Activated naive CD8-positive, alpha-beta T cell treated with anti-CD3 and anti-CD28 coated beads, Interleukin-2, amount 10 ng/mL, durations not matched to agents 7 days and 5 days (primary cell): ENCODE measurements around the gene ACSL6. TPM values are rescaled to one million over a fixed set of nuclear protein-coding genes. Genes with fewer than 3 reads are reported as not detected.

Experiments used
- ATAC-seq: fragments of 150-1000 bp; cut with Tn5 transposase; one replicate; pipeline ENCODE4 v1.10.0; 2021; ENCODE audit warnings: low read depth, moderate library complexity
- POLR2A ChIA-PET: fragments of 350-600 bp; sonication (Branson Sonifier 250); formaldehyde crosslinking; loops from one replicate; lab custom pipeline; 2021; ENCODE audit warnings: antibody characterized with exemption; lab: Charles Lee
- DNase-seq: peaks from one replicate; pipeline ENCODE4 v3.0.0; 2021
- H3K27ac Mint-ChIP-seq: one replicate; pipeline ENCODE4 v1.8.0; 2022; ENCODE audit warnings: mild to moderate bottlenecking, mixed read lengths
- H3K27me3 Mint-ChIP-seq: one replicate; pipeline ENCODE4 v1.8.0; 2022; ENCODE audit warnings: mild to moderate bottlenecking, moderate library complexity, mixed read lengths
- H3K36me3 Mint-ChIP-seq: one replicate; pipeline ENCODE4 v1.8.0; 2021; ENCODE audit warnings: mild to moderate bottlenecking, mixed read lengths
- H3K4me1 Mint-ChIP-seq: one replicate; pipeline ENCODE4 v1.8.0; 2021; ENCODE audit warnings: mixed read lengths
- H3K4me3 Mint-ChIP-seq: one replicate; pipeline ENCODE4 v1.8.0; 2022; ENCODE audit warnings: mild to moderate bottlenecking, moderate library complexity, mixed read lengths
- H3K9me3 Mint-ChIP-seq: one replicate; pipeline ENCODE4 v1.8.0; 2021; ENCODE audit warnings: mixed read lengths
- total RNA-seq, 2 experiments: library from RNA; stranded (reverse); gene quantifications; one replicate each; pipeline ENCODE4 v1.2.3, GENCODE V29; 2021

Gene ACSL6
- 10 to 100 TPM; 31.5 to 34.6 TPM for total RNA-seq

- H3K27me3 Mint-ChIP-seq: peaks cover 58% of the 10 kb centered on the region
- H3K27ac Mint-ChIP-seq: no peak within 1 kb of the TSS
These were observed at the start of gene ACSL6 for GRCh38 chr5:132011622-132012343. Gene ACSL6, minus strand, starts transcription at chr5:132011658. Its CDS starts 105 bp downstream, at chr5:132011553.

DNA sequence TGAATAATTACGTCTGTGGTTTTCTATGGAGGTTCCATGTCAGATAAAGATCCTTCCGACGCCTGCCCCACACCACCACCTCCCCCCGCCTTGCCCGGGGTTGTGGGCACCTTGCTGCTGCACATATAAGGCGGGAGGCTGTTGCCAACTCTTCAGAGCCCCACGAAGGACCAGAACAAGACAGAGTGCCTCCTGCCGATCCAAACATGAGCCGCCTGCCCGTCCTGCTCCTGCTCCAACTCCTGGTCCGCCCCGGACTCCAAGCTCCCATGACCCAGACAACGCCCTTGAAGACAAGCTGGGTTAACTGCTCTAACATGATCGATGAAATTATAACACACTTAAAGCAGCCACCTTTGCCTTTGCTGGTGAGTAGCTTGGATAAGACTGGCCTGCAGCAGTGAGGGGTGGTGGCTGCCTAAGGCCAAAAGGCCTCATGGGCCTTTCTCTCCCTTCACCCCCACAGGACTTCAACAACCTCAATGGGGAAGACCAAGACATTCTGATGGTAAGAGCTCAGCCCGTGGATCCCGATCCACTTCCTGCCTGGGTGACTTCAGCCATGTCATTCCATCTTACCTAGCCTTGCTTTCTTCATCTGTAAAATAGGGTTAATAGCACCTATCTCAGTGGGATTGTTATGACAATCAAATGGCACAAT lies 49.2 kb upstream of the ACSL6 start, which contains the start of gene IL3:
Gene IL3 (plus strand): TSS at position 155 of the 661 bp plus-strand sequence. CDS start 52 bp downstream, at position 207.
- peak within 1 kb of the TSS; percentile 7 for H3K27ac Mint-ChIP-seq
- peak; percentile 26 for DNase-seq
- H3K27me3 Mint-ChIP-seq: peaks cover 3% of the 10 kb centered on the region
- H3K36me3 Mint-ChIP-seq: no peaks in the 10 kb centered on the region
- ATAC-seq: no peak
- POLR2A ChIA-PET: interaction anchor here (1.0 kb wide), 1 partner anchor 51 kb away, joined by 3 read pairs; no protein-coding TSS in a partner anchor
- H3K4me1 Mint-ChIP-seq: peaks cover 57% of the 10 kb centered on the region
- no peak within 1 kb of the TSS for H3K4me3 Mint-ChIP-seq
- no peaks in the 10 kb centered on the region for H3K9me3 Mint-ChIP-seq

More at GRCh38 chr5:132011622-132012343, at the start of gene ACSL6:
- Mint-ChIP-seq H3K36me3 (no peaks in the 10 kb centered on the region), H3K9me3 (no peaks in the 10 kb centered on the region), H3K4me3 (peak within 1 kb of the TSS; percentile 74), H3K4me1 (peaks cover 38% of the 10 kb centered on the region)
- POLR2A ChIA-PET: interaction anchor here (0.6 to 0.9 kb wide), 2 partner anchors 8 to 16 kb away, joined by 3 to 4 read pairs; no protein-coding TSS in a partner anchor
- peak; percentile 67 for DNase-seq
- peak; percentile 64 for ATAC-seq

- Mint-ChIP-seq H3K27me3 (peaks cover 3% of the 10 kb centered on the region), H3K36me3 (no peaks in the 10 kb centered on the region), H3K9me3 (no peaks in the 10 kb centered on the region), H3K27ac (peak overlapping the region; percentile 7), H3K4me1 (peaks cover 60% of the 10 kb centered on the region), H3K4me3 (no peak overlapping the region)
- no peak for ATAC-seq
- peak; percentile 30 for DNase-seq
- POLR2A ChIA-PET: interaction anchor here (1.0 kb wide), 1 partner anchor 50 kb away, joined by 3 read pairs; no protein-coding TSS in a partner anchor
These were observed 48.4 kb upstream of the ACSL6 start for GRCh38 chr5:132059696-132060500.

DNA sequence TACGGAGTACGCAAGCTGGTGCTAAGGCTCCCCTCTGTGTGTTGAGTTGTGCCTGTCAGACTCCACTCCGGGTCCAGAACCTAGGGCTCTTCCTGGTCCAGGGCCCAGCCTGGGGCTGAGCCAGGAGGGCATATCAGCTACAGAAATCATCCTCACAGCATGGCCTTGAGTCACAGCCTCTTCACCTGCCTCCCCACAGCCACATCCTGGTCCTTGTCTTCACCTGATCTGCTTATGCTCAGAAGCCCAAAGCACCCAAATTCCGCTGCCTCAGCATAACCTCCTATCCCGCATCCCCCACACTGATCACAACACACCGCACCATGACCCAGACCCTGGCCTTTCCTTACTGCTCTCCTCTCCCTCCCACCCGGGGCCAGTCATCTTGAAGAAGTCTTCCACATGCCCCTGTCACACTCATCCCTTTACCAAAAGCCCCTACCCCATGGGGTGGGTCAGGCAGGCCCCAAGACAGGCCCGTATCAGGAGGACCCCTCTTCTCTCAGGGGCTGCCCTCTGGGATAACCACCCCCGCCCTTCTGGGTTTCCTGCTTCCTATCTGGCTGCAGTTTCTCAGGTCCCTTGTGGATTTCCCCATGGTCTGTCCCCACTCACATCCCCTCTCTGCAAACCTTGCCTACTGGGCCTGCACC lies 47.7 kb upstream of the ACSL6 start:
- Mint-ChIP-seq H3K36me3 (no peaks in the 10 kb centered on the region), H3K4me1 (peaks cover 63% of the 10 kb centered on the region), H3K27me3 (peaks cover 3% of the 10 kb centered on the region), H3K9me3 (no peaks in the 10 kb centered on the region), H3K4me3 (peak overlapping the region; percentile 31), H3K27ac (peak overlapping the region; percentile 56)
- POLR2A ChIA-PET: interaction anchor here (0.9 to 2.8 kb wide), 5 partner anchors 36 to 58 kb away, joined by 3 to 7 read pairs (median 3); no protein-coding TSS in a partner anchor
- DNase-seq (peak; percentile 46), ATAC-seq (peak; percentile 62)

DNA sequence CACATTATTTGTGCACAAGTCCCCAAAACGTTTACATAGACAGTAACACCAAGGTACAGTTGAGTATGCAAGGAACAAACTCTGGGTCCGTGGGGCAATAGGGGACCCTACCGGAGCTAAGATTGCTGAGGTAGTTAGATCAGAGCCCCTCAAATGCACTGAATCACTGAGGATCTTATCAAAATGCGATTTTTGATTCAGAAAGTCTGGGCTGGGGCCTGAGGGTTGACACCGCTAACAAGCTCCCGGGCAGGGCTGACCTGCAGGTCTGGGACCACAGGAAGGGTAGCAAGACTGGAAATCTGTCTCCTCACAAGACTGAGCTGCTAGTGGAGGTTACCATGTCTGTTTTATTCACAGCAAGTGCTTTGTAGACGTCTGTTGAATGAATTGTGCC lies 47.2 kb upstream of the ACSL6 start:
- Mint-ChIP-seq H3K9me3 (no peaks in the 10 kb centered on the region), H3K4me1 (peaks cover 63% of the 10 kb centered on the region), H3K4me3 (no peak overlapping the region), H3K27ac (peak overlapping the region; percentile 56), H3K36me3 (no peaks in the 10 kb centered on the region), H3K27me3 (peaks cover 3% of the 10 kb centered on the region)
- POLR2A ChIA-PET: interaction anchor here (0.9 to 2.8 kb wide), 6 partner anchors 35 to 262 kb away, joined by 3 to 7 read pairs (median 3); partner anchors contain the start of gene FNIP1
- DNase-seq: no peak
- ATAC-seq: no peak

DNA sequence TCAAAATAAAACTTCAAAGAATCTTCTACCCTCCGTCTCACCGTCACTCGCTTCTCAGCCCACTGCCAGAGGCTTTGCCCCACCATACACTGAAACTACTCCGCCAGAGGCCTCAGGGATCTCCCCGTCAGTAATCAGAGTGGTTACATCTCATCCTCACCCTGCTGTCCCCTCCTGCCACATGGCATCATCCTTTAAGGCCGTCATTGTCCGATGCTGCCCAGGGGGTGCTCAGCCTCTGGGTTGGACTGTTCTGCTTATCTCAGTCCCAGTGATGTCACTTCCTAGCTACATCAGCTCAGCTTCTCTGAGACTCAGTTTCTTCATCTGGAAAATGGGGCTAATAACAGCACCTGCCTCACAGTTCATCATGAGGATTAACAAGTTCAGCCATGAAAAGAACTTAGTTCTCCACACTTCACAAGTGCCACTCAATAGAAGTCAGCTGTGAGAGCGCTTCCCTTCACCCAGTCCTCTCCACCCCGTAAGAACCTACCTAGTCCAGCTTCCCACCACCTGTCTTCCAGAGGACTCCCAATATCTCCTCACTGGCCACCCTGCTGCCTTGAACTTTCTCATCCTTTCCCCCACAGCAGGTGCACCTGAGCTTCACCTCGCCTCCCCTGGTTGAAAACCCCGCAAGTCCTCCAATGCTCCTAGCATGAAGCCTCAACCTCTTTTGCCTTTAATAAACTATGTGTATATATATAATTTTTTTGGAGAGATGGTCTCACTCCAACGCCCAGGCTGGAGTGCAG lies 46.2 kb upstream of the ACSL6 start:
- Mint-ChIP-seq H3K4me1 (peaks cover 55% of the 10 kb centered on the region), H3K27me3 (peaks cover 7% of the 10 kb centered on the region), H3K9me3 (no peaks in the 10 kb centered on the region), H3K36me3 (no peaks in the 10 kb centered on the region), H3K4me3 (no peak overlapping the region), H3K27ac (no peak overlapping the region)
- DNase-seq (peak; percentile 14), ATAC-seq (no peak)
- POLR2A ChIA-PET: interaction anchor here (0.9 to 2.8 kb wide), 3 partner anchors 38 to 261 kb away, joined by 3 to 7 read pairs (median 3); partner anchors contain the start of gene FNIP1

DNA sequence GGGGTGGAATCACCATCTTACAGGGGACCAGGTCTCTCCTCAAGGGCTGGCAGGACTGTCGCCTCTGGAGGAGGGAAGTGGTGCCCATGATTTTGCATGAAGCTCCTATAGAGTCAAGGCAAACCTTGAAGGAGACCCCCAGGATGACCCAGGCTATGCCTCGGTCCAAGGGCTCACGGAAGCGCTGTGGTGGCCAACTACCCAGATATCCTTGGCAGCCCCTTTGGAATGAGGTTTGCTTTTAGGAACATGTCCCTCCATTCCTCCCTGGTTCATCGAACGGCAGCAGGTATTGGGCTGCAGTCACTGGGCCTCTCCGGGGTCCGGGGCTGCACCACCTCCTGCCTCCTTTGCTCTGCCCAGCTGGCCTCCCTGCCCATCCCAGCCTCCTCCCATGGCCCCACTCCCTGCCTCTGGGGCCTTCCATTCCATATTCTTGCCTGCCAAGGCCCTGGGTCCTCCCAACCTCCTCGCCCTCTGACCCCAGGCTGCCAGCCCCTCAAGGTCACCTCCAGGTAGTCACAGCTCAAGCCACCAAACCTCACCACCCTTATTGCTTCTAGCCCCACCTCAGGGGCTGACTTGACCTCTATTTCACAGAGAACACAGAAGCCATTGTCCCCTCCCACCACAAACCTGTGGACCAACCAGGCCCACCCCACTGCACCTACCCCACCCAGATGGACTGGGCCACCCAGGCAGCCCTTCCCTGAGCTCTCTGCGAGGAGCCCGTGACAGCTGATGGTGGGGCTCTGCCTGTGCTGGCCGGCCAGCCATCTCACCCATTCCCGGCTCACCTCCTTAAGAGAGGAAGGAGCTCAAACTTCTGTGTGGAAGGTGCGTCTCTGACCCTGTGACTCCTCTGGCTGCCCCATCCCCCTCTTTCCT lies 45.4 kb upstream of the ACSL6 start:
- Mint-ChIP-seq H3K9me3 (no peaks in the 10 kb centered on the region), H3K4me1 (peaks cover 55% of the 10 kb centered on the region), H3K36me3 (no peaks in the 10 kb centered on the region), H3K27ac (peak overlapping the region; percentile 55), H3K27me3 (peaks cover 13% of the 10 kb centered on the region), H3K4me3 (no peak overlapping the region)
- ATAC-seq (no peak), DNase-seq (peak; percentile 32)
- POLR2A ChIA-PET: interaction anchor here (2.8 kb wide), 1 partner anchor 37 kb away, joined by 7 read pairs; no protein-coding TSS in a partner anchor

GRCh38 chr5:132055808-132056609 lies 44.6 kb upstream of the ACSL6 start:
- no peaks in the 10 kb centered on the region for H3K36me3 Mint-ChIP-seq
- no peaks in the 10 kb centered on the region for H3K9me3 Mint-ChIP-seq
- peaks cover 55% of the 10 kb centered on the region for H3K4me1 Mint-ChIP-seq
- peak overlapping the region; percentile 55 for H3K27ac Mint-ChIP-seq
- POLR2A ChIA-PET: interaction anchor here (0.5 to 1.2 kb wide), 2 partner anchors 46 to 394 kb away, joined by 3 to 4 read pairs; no protein-coding TSS in a partner anchor
- H3K4me3 Mint-ChIP-seq: peak overlapping the region; percentile 1
- ATAC-seq (peak; percentile 81), DNase-seq (peak; percentile 54)
- H3K27me3 Mint-ChIP-seq: peaks cover 17% of the 10 kb centered on the region

DNA sequence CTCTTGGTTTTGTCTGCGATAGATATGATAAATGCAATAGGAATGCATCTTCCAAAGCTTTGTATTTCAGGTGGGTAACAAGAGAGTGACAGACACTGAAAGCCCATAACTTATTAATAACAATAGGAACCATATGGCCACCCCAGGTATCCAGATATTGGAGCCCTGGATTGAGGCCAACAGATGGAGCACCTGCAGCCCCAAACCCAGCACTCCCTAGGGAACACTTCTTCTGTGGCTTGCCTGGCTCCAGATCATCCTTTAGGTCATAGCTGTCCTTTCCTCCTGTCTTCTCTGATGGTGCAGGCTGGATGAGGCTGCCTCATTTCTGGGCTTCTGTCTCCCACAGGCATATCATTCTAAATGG lies 44.0 kb upstream of the ACSL6 start:
- Mint-ChIP-seq H3K27me3 (peaks cover 18% of the 10 kb centered on the region), H3K4me3 (no peak overlapping the region), H3K36me3 (no peaks in the 10 kb centered on the region), H3K27ac (no peak overlapping the region), H3K4me1 (peaks cover 49% of the 10 kb centered on the region), H3K9me3 (no peaks in the 10 kb centered on the region)
- POLR2A ChIA-PET: interaction anchor here (1.2 kb wide), 1 partner anchor 46 kb away, joined by 3 read pairs; no protein-coding TSS in a partner anchor
- no peak for ATAC-seq
- DNase-seq: no peak

DNA sequence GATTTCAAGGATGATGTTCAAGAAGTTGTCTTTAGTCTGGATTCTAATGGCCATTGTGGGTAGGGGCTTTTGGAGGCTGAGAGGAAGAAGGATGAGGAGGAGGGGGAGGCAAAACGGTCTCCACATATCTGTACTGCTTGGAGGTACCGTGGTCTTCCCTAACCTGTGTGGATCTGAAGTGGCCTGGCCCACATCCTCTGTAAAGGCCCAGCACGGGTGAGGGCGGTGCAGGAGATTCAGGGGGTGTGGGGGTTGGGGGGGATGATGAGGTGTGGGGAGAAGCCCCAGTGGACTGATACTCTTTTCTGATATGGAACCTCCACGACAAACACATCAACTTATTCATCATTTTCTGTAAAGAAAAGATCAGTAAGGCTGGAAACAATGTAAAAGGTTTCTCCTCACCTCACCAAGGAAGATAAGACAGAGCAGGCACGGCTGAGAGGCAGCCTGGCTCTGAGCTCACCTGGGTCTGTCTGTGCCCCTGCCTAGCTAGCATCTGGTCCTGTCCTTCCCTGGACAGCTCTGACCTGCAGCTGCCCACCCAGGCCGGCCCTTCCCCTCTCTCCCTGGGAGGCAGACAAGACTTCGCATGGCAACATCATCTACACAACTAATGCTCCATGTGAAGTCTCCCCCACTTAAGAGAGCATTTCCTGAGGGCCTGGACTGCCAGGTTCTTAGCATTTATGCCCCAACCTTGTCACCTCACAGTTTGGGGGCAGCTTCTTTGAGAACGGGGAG lies 43.4 kb upstream of the ACSL6 start:
- Mint-ChIP-seq H3K27me3 (peaks cover 18% of the 10 kb centered on the region), H3K4me3 (peak overlapping the region; percentile 53), H3K36me3 (no peaks in the 10 kb centered on the region), H3K27ac (peak overlapping the region; percentile 46), H3K9me3 (no peaks in the 10 kb centered on the region), H3K4me1 (peaks cover 47% of the 10 kb centered on the region)
- POLR2A ChIA-PET: interaction anchor here (1.2 kb wide), 1 partner anchor 45 kb away, joined by 3 read pairs; no protein-coding TSS in a partner anchor
- DNase-seq: no peak
- no peak for ATAC-seq
